Gastrocnemius medialis (tissue), 4 donors: Measurements from ENCODE around the gene IDUA.

Experiments
- CTCF ChIP-seq, 5 experiments: fragments of 450-650 bp in 3 of 5; fragments of 200-600 bp in 2 of 5; sonication (generic) in 2 of 5; IDR thresholded peaks in 4 of 5; conservative IDR thresholded peaks in 1 of 5; 1 replicate in 4 of 5; 2 replicates in 1 of 5; pipeline ENCODE4 v1.5.1; 2016 to 2019; ENCODE audit warnings: antibody characterized with exemption in 5 of 5, mild to moderate bottlenecking in 3 of 5, moderate library complexity in 3 of 5
- POLR2A ChIP-seq, 2 donors: fragments of 450-650 bp; IDR thresholded peaks; one replicate each; pipeline ENCODE4 v1.6.1; 2017; ENCODE audit warnings: antibody characterized with exemption in 2 of 2, mild to moderate bottlenecking in 2 of 2, moderate library complexity in 2 of 2

GRCh38 chr4:1001561-1002130, 14.8 kb downstream of the IDUA start:
- TF ChIP-seq CTCF (IDR thresholded peaks at IDR 0.05 in 4 of 5, conservative IDR thresholded peaks at IDR 0.05 in 1 of 5) = no peak
- TF ChIP-seq POLR2A (IDR thresholded peaks at IDR 0.05) = no peak
